ENCODE results near the gene PLCXD1.
A peak's percentile ranks its signal among the peaks of the same experiment; 100 is the strongest.
"Not testable (repeated sequence)": the region's sequence is repeated elsewhere in the genome, so short reads cannot be mapped to it uniquely, and the experiment has no call there.

The PLCXD1 gene

DNA sequence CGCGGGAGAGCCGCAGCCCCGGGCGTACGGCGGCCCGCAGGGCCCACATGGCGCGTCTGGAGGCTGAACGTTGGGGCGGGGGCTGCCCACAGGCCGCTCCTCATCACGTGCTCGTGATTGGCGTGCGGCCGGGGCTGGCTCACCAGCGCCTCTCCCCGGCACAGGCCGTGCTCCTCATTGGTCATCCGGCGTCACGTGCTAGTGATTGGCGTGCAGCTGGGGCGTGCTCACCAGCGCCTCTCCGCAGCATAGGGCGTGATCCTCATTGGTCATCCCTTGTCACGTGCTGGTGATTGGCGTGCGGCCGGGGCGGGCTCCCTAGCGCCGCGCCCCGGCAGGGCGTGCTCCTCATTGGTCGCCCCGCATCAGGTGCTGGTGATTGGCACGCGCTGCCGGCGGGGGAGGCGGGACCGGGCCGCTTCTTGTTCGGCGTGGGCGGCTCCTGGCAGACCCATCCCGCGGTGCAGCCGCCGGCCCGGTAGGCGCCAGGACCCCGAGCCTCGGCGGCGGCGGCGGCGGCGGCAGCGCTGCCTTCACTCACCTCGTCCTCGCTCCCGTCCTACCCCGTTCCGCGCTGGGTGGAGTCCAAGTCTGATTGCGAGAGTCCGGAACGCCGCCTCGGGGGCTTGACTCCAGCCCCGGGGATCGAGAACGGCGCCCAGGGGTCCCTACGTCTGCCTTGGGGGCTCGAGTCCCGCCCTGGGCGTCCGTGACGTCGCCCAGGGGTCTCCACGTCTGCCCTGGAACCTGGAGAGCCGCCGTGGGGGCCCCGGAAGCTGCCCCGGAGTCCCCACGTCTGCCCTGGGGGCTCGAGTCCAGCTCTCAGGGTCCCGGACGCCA is 37.8 kb downstream of the PLCXD1 start, which contains the start of gene GTPBP6:
TSS of gene GTPBP6 (minus strand) at position 58 of the 840 bp plus-strand sequence. CDS start at position 49, 9 bp downstream.
- peak; percentile 99 for DNase-seq

DNA sequence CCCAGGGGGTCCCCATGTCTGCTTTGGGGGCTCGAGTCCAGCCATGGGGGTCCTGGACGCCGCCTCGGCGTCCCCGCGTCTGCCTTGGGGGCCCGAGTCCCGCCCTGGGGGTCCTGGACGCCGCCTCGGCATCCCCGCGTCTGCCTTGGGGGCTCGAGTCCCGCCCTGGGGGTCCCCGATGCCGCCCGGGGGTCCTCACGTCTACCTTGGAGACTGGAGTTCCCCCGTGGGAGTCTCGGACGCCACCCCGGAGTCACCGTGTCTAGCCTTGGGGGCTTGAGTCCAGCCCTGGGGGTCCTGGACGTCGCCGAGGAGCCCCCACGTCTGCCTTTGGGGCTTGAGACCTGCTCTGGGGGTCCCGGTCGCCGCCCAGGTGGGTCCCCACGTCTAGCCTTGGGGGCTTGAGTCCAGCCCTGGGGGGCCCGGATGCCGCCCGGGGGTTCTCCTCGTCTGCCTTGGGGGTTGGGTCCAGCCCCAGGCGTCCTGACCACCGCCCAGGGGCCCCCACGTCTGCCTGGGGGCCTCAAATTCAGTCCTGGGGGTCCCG is 38.5 kb downstream of the PLCXD1 start:
- no peak for DNase-seq

DNA sequence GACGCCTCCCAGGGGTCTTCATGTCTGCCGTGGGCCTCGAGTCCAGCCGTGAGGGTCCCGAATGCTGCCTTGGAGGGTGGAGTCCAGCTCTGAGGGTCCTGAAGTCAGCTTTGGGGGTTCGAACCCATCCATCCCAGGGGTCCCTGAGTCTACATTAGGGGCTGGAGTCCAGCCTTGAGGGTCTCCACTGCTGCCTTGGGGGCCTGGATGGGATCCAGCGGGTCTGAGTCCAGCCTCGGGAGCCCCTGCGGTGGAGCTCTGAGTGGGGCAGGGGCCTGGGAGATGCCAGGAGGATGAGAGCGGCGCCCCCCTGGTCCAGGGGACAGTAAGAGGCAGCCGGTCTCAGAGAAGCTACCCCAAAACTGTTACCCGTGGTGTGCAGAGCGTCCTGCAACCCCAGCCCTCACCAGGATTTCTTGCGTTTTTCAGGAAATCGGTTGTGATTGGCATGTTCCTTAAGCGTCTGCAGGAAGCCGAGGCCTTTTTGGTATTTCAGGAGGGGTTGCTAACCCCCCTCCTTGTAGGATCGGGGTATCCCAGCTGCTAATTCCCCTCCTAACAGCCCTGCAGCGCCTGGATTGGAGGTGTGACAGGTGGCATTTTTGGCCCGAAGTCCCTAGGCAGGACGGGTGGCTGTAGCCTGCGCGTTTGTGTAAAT is 39.1 kb downstream of the PLCXD1 start:
- DNase-seq: peak; percentile 25

DNA sequence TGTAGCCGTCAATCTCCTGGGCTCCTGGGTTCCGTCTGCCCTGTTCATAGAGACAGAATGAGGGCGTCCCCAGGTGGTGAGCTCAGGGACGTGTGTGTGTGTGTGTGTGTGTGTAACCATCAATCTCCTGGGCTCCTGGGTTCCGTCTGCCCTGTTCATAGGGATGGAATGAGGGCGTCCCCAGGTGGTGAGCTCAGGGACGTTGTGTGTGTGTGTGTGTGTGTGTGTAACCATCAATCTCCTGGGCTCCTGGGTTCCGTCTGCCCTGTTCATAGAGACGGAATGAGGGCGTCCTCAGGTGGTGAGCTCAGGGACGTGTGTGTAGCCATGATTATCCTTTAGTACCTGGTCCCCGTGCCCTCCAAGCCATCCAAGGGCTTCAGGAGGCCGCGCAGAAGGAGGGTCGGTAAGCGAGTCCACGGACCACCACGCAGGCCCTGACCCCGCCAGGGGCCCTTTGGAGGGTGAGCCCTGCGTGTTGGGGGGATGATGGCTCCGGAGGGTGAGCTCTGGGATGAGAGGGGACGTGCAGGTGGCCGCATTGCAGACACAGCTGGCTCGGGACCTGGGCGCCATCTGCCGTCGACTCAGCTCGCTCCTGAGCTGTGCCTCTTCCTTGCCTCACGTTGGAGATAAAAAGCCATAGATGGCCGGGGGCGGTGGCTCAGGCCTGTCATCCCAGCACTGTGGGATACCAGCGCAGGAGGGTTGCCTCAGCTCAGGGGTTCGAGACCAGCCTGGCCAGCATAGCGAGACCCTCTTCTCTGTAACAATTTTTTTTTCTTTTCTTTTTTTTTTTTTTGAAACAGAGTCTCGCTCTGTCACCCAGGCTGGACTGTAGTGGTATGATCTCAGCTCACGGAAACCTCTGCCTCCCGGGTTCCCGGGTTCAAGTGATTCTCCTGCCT is 42.8 kb downstream of the PLCXD1 start:
- peak; percentile 68 for DNase-seq

DNA sequence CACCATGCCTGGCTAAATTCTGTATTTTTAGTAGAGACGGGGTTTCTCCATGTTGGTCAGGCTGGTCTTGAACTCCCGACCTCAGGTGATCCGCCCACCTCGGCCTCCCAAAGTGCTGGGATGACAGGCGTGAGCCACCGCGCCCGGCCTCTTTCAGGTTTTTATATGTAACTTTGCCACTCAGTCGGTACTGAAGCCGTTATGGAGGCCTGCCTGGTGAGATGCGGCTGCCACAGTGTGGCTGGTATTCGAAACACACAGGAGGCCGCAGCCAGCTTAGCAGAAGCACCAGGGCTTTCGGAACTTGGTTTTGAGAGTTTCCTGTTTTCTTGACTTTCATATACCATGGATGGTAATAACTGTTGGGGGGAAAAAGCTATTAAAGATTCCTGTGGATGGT is 43.5 kb downstream of the PLCXD1 start:
- DNase-seq: not testable (repeated sequence)

DNA sequence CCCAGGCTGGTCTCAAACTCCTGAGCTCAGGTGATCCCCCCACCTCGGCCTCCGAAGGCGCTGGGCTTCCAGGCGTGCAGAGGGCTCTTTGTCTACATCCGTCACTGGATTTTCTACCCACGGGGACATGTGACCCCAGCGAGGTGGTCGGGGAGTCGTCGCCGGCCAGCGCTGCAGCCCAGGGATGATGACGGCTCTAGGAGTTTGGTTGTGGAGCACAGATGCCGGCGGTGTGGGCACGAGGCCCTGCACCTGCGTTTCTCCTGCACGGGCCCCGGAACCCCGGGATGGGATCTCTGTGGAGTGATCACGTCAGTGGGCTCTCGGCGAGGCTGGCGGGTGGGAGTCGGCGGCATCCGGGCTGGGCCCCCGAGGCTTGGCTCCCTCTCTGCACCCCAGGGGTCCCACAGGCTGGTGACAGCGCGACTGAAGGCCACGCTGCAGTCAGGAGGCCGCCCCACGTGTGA is 46.5 kb downstream of the PLCXD1 start:
- DNase-seq: no peak

DNA sequence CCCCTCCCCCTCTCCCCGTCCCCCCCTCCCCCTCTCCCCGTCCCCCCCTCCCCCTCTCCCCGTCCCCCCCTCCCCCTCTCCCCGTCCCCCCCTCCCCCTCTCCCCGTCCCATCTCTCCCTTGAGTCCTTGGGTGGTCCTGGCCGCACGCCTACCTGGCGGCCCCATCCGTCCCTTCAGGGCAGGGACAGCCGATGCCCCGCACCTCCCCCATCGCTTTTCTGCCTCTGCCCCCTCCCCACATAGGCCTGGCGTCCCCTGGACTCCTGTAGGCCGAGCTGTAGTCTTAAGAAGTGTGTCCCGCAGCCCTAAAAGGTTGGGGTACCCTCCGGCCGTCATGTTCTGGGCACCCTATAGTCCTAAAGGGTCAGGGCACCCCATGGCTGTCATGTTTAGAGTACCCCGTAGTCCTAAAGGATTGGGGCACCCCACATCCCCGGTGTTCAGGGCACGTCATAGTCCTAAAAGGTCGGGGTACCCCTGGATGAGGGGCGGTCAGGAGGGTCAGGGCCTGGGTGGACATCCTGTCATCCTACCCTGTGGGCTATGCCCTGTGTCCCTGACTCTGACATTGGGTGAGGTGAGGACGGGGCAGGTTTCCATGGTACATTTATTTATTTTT is 48.2 kb downstream of the PLCXD1 start:
- no peak for DNase-seq

DNA sequence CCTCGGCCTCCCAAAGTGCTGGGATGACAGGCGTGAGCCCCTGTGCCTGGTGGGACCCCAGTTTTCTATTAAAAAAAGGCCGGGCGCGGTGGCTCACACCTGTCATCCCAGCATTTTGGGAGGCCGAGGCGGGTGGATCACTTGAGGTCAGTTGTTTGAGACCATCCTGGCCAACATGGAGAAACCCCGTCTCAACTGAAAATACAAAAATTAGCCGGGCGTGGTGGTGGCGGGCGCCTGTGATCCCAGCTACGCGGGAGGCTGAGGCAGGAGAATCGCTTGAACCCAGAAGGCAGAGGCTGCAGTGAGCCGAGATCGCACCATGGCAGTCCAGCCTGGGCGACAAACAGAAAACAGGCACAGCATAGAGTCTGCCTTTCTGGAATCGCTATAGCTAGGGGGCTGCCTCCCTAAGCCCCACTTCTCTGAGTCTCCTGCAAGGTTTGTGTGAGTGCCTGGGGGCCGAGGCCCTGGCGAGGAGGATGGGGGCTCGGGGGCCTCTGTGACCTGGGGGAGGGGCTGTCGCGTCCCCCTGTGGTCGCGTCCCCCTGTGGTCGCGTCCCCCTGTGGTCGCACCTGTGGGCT is 49.1 kb downstream of the PLCXD1 start:
- DNase-seq: not testable (repeated sequence)

DNA sequence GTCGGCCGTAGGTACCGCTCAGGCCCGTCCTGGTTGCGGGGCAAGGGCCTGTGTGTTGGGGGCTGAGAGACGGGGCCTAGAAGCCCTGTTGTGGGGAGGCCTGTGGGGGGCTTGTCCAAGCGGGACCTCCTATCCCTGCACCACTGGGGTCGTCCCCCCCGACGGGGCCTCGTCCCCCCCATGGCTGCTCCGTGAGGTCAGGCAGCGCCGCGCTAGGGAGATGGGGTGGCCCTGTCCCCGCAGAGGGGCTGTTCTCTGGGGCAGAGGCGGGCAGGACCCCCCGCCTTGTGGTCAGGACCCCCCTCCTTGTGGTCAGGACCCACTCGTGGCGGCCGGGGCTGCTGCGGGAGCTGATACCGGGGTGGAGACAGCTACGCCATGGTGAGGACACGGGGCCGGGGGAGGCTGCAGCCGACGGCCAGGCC is 49.6 kb downstream of the PLCXD1 start:
- no peak for DNase-seq

DNA sequence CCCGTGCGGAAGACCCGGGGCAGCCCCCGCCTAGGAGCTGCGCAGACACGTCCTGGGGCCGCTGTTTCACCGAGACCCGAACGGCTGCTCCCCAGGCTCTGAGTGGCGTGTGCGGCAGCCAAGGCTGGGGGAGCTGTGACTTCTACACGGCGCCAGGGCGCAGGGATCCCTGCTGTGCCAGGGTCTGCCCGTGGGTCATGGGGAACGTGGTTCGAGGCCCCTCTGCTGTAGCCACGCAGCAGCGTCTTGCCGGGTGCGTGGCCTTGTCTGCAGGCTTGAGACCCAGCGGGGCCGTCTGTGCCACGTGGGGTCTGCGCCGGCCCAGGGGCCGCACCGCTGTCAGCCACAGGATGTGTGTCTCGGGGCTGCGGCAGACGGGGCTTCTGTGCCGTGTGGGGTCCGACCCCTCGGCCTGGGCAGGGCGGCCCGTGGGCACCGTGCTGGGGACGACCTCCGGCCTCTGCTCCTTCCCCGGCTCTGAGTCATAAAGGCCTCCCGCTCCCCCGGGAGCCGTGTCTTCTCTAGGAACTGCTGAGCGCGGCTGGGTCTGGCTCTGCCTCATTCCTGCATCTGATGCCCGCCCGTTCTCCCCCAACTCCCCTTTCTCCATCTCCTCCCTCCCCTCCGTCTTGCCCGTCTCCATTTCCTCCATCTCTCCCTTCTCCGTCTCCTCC is 50.1 kb downstream of the PLCXD1 start:
- DNase-seq: no peak

DNA sequence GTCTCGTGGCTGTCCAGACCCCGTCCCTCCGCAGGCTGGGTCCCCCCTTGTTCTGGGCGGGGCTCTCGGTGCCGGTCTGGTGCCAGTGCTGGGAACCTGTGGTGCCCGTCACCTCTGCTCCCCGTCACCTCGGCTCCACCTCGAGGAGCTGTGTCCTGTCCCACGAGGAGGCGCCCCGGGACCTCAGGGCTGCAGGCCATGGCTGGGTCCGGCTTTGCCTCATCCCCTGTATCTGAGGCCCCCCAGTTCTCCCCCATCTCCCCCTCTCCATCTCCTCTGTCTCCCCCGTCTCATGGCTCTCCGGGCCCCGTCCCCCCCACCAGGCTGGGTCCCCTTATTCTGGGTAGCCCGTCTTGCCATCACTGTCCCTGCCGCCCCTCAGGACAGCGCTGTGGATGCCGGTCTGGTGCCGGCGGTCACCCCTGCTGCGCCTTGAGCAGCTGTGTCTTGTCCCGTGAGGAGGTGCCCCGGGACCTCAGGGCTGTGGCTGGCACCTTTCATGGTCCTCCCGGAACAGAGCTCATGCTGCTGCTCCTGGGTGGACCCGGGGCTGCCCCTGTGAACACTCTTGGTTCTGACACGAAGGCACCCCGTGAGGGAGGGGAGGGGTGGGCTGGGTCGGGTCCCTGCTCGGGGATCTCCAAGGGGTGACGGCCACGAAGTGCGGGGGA is 50.8 kb downstream of the PLCXD1 start:
- no peak for DNase-seq

DNA sequence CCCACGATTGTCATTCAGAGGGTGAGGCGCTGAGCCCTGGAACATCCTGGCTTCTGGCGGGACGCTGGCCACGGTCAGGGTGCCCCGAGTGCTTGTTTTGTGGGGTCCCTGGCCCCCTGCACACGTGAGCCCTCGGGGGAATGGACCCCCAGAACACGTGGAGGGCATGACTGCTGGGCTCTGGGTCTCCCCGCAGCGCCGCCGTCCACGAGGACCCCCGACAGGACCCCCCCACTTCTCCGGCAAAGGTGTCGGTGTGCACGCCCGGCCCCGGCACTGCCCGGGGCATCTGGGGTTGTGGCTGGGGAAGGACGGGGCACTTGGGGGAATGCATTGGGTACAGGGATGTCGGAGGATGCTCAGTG is 51.3 kb downstream of the PLCXD1 start:
- DNase-seq: no peak

DNA sequence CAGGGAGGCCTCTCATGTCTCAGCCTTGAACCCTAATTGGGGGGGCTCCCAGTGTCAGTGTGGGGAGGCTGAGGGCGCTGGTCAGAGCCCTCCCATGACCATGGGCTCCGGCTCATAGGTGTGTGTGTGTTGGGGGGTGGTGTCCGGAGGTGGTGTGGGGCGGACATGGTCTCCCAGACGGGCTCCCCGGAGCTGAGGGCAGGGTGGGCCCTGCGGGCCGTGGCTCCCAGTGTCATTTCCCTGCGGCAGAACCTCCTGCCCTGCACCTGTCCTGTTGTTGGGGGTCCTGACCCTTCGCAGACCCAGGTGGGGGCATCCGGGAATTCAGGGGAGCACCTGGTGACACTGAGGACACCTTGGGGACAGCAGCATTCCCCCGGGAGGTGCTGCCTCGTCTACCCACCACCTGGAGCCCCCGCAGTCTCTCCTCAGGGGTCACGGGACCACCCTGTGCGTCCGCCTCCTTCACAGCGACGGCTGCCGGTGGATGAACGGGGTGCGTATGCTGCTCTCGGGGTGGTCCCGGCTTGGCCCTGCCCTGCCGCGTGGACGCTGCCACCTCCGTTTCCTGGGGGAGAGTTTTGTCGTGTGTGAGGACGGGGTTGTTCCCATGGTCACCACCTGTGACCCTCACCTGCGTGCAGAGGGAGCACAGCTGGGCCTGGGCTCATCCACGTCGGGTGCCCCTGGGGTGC is 51.9 kb downstream of the PLCXD1 start:
- no peak for DNase-seq

DNA sequence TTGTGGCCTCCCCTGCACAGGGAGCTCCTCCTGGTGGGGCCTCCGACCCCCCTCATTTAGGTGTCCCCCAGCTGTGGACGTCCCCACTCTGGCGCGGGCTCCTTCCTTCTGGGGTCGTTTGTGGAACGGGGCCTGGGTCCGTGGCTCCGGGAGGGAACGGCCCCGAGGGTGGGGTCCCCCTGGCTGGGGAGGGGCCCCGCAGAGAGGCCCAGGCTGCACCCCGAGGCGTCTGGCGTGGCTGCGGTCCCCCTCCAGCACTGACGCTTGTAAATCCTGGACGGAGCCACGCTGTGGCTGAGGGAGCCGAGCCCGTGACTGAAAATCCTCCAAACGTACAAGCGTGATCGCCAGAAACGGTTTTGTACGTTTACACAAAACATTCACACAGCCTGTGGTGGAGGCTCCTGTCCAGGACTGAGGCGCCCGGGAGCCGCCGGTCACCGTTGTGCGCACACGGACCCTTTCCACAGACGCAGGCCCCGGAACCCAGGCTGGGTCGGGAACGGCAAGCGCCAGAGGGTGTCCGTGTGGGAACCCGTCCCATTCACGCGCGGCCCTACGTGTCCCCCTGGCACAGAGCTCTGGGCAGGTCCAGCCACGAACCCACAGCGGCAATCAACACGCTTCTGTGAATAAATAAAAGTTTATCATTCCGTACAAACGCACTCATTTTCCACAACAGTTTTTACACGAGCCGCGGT is 52.6 kb downstream of the PLCXD1 start:
- DNase-seq: no peak

DNA sequence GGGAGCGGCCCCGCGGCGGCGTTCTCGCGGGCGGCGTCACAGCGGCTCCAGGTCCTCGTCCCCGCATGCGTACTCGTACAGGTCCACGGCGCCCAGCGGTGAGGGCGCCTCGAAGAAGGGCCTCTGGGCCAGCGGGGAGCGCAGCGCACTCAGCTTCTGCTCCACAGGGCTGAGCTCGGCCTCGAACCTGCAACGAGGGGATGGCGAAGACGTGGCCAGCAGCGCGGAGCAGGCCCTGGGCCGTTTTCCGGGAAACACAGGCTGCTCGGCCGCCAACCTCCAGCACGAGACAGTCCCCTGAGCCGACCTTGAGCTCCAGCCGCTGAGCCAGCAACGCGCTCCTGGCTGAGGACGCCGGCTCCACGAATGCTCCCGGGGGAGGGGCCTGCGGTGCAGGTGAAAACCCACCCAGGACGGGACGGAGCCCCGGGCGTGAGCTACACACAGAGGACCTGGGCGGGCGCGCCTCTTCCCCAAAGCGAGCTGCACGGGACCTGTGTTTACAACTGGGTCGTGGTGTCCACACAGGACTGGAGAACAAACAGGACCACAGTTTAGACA is 53.2 kb downstream of the PLCXD1 start:
- no peak for DNase-seq

DNA sequence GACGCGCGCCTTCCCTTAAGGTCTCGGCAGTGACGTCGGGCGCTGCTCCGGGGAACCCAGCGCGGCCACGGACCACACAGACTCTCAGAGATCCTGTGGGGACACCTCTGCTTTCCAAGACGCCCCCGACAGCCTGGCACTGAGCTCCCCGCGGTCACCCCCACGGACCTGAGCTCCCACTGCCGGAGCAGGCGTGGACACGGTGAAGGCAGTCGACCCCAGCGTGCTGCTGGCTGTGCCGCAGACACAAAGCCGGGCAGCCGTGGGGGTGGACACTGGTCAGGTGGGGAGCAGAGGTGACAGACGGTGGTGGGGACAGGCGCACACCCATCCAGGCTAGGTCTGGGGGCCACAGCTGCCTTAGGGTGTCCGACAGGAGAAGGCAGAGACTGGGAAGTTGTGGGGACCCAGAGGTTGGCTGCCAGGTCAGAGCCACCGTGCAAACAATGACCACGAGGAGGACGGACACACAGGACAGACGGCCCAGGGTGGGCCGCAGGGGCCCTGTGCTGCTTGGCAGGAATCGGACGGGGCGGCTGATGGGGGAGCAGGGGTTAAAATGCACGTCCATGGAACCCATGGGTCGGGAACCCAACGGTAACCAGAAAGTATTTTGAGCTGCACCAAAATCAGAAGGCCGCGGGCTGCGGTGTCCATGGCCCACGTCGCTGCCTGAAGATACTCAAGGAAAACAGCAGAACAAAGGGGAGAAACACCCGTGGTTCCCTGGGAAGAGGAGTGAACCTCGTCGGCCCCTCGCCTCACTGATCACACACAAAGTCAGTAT is 54.0 kb downstream of the PLCXD1 start:
- no peak for DNase-seq

DNA sequence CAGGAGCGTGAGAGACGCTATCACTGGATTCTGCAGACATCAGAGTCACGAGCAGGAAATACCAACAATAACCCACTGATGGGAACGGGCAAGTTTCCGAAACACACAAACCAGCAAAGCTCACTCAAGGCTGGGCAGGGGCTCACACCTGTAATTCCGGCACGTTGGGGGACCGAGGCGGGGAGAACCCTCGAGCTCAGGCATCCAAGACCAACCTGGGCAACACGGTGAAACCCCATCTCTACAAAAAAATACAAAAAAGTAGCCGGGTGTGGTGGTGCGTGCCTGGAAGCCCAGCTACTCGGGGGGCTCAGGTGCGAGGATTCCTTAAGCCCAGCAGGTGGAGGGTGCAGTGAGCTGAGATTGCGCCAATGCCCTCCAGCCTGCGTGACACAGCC is 54.6 kb downstream of the PLCXD1 start:
- DNase-seq: no peak

DNA sequence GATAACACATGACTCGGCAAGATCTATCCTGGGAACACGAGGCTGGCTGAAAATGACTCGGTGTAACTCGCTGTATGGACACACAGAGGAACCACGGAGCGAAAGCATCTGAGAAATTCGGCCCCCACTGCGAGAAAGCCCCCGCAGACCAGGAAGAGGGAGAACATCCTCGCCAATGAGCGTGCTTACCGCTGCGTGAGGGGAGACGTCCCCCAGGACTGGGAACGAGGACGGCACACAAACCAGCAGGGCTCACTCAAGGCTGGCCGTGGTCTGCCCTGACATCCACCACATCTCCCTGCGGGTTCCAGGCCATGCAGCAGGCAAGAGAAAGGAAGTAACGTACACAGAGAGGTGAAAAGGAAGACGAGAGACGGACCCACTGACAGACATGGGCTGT is 55.0 kb downstream of the PLCXD1 start:
- DNase-seq: no peak
